Endothelial cell of umbilical vein (primary cell): Measurements from ENCODE around the gene MSL1. TPM values are rescaled to one million over a fixed set of nuclear protein-coding genes. Genes with fewer than 3 reads are reported as not detected.
A peak's percentile ranks its signal among the peaks of the same experiment; 100 is the strongest.

Experiments
- BruUV-seq: library from RNA; stranded (reverse); fragments of 400-500 nt; replicated peaks from 2 replicates; lab custom pipeline; 2021; lab: Mats Ljungman, UMichigan
- CTCF ChIA-PET: fragments of 300-600, 350-600 bp; sonication (Branson Sonifier 250); formaldehyde crosslinking; loops from one replicate; lab custom pipeline; 2021; ENCODE audit warnings: antibody characterized with exemption, inconsistent platforms; lab: Charles Lee
- POLR2A ChIA-PET: fragments of 300-600, 350-600 bp; sonication (Branson Sonifier 250); formaldehyde crosslinking; loops from one replicate; lab custom pipeline; 2021; ENCODE audit warnings: antibody characterized with exemption, inconsistent platforms; lab: Charles Lee
- DNase-seq: peaks from one replicate; pipeline ENCODE4 v3.0.0-alpha.2; 2011; ENCODE audit warnings: low read depth, low spot score
- FAIRE-seq: peaks from 2 replicates; lab custom pipeline; 2011; peaks lifted over from hg19 to GRCh38; lab: Jason Lieb, UNC
- H2AFZ ChIP-seq: 2 replicates; pipeline ENCODE4 v1.6.0; 2012; ENCODE audit warnings: low read depth, low read length, control low read depth, inconsistent platforms
- H3K27ac ChIP-seq: 2 replicates; pipeline ENCODE4 v1.5.1; 2011; ENCODE audit warnings: low read depth, mild to moderate bottlenecking, control low read depth, low read length, moderate library complexity; ENCODE audit not compliant: insufficient read depth
- H3K27me3 ChIP-seq, 2 experiments: 2 replicates each; pipeline versions ENCODE4 v1.6.0 to v1.6.1; 2011; ENCODE audit warnings: low read length in 2 of 2, mixed read lengths in 1 of 2; ENCODE audit not compliant: control insufficient read depth in 2 of 2, insufficient read depth in 2 of 2
- H3K36me3 ChIP-seq, 2 experiments: 2 replicates in 1 of 2; 3 replicates in 1 of 2; pipeline ENCODE4 v1.5.1; 2011; ENCODE audit warnings: low read length in 2 of 2, mild to moderate bottlenecking in 1 of 2, moderate library complexity in 1 of 2; ENCODE audit not compliant: control insufficient read depth in 2 of 2, insufficient read depth in 2 of 2; ENCODE audit errors: extremely low read depth in 1 of 2
- H3K4me1 ChIP-seq: 3 replicates; pipeline ENCODE4 v1.5.1; 2011; ENCODE audit warnings: mild to moderate bottlenecking, low read length; ENCODE audit not compliant: control insufficient read depth, insufficient read depth; ENCODE audit errors: extremely low read depth
- H3K4me2 ChIP-seq: 2 replicates; pipeline ENCODE4 v1.6.1; 2011; ENCODE audit warnings: low read length, control low read depth, mixed read lengths; ENCODE audit not compliant: insufficient read depth
- H3K4me3 ChIP-seq, 3 experiments: fragments of 200-600 bp in 1 of 3; sonication (generic), shearing (Covaris generic) in 1 of 3; replicated peaks in 1 of 3; 2 replicates each; pipeline ENCODE4 v1.5.1; 2011 to 2016; ENCODE audit warnings: control low read depth in 3 of 3, low read length in 3 of 3, mild to moderate bottlenecking in 2 of 3, inconsistent platforms in 1 of 3, low read depth in 1 of 3, moderate library complexity in 1 of 3; ENCODE audit not compliant: insufficient read depth in 1 of 3
- H3K79me2 ChIP-seq: 2 replicates; pipeline ENCODE4 v1.6.0; 2012; ENCODE audit warnings: low read length, inconsistent platforms; ENCODE audit not compliant: control insufficient read depth, insufficient read depth
- H3K9ac ChIP-seq: replicated peaks from 2 replicates; pipeline ENCODE3; 2011; ENCODE audit warnings: low read length, control low read depth; ENCODE audit not compliant: insufficient read depth; ENCODE audit errors: extremely low read depth
- H3K9me1 ChIP-seq: replicated peaks from 3 replicates; pipeline ENCODE4 v1.6.0; 2011; ENCODE audit warnings: mild to moderate bottlenecking, low read length; ENCODE audit not compliant: control insufficient read depth, insufficient read depth; ENCODE audit errors: extremely low read depth
- H3K9me3 ChIP-seq: replicated peaks from 2 replicates; pipeline ENCODE4 v1.5.1; 2012; ENCODE audit warnings: low read length, inconsistent platforms; ENCODE audit not compliant: control insufficient read depth, insufficient read depth
- H4K20me1 ChIP-seq: replicated peaks from 2 replicates; pipeline ENCODE3; 2011; ENCODE audit warnings: mild to moderate bottlenecking, low read length; ENCODE audit not compliant: control insufficient read depth, insufficient read depth; ENCODE audit errors: extremely low read depth
- CTCF ChIP-seq, 2 donors: IDR thresholded peaks; 1 replicate in 1 of 2; 2 replicates in 1 of 2; pipeline ENCODE4 v1.5.1; 2011; ENCODE audit warnings: low read length in 2 of 2, mild to moderate bottlenecking in 2 of 2, moderate library complexity in 2 of 2, control low read depth in 1 of 2, inconsistent platforms in 1 of 2, low read depth in 1 of 2; ENCODE audit not compliant: insufficient read depth in 1 of 2; ENCODE audit errors: extremely low read depth in 1 of 2
- EZH2 ChIP-seq: IDR thresholded peaks from 2 replicates; pipeline ENCODE4 v1.6.1; 2012; ENCODE audit warnings: borderline replicate concordance, low read depth, mild to moderate bottlenecking, moderate library complexity, low read length, inconsistent platforms; ENCODE audit not compliant: severe bottlenecking
- FOS ChIP-seq: IDR thresholded peaks from 2 replicates; pipeline ENCODE4 v1.6.1; 2011; ENCODE audit warnings: mild to moderate bottlenecking, low read length, moderate library complexity, borderline replicate concordance; ENCODE audit not compliant: insufficient read depth
- GATA2 ChIP-seq: IDR thresholded peaks from 2 replicates; pipeline ENCODE4 v1.7.0; 2011; ENCODE audit warnings: low read depth, mild to moderate bottlenecking, moderate library complexity, mixed read lengths, low read length; ENCODE audit not compliant: insufficient read length, insufficient read depth
- JUN ChIP-seq: IDR thresholded peaks from 2 replicates; pipeline ENCODE4 v1.6.1; 2011; ENCODE audit warnings: borderline replicate concordance, low read depth; ENCODE audit not compliant: insufficient read length, insufficient read depth
- MAX ChIP-seq: IDR thresholded peaks from 2 replicates; pipeline ENCODE4 v1.6.1; 2011; ENCODE audit not compliant: insufficient read depth, insufficient read length
- MYC ChIP-seq: IDR thresholded peaks from one replicate; pipeline ENCODE4 v1.6.1; 2011; ENCODE audit warnings: mild to moderate bottlenecking, low read depth, low read length
- POLR2A ChIP-seq: IDR thresholded peaks from 2 replicates; pipeline ENCODE4 v1.6.1; 2012; ENCODE audit warnings: low read depth, mild to moderate bottlenecking, control low read depth, low read length
- POLR2AphosphoS5 ChIP-seq: IDR thresholded peaks from 2 replicates; pipeline ENCODE4 v1.6.1; 2012; ENCODE audit warnings: low read depth, mild to moderate bottlenecking, control low read depth, low read length, moderate library complexity; ENCODE audit not compliant: insufficient read depth
- dilution Hi-C: fragments of 300-500 bp; cut with MboI; formaldehyde crosslinking; loops from one replicate; pipeline ENCODE4 v1.15.0; 2019; ENCODE audit warnings: low sequenced_read_pairs; ENCODE audit not compliant: extremely low pct_ligation_motif_present
- intact Hi-C: fragments of 100-400 bp; cut with micrococcal nuclease; formaldehyde crosslinking; loops from one replicate; pipeline ENCODE4 v1.10.0; 2022
- polyA plus RNA-seq, 4 experiments: library from polyadenylated mRNA; depleted of rRNA in 3 of 4; stranded (reverse) in 3 of 4; unstranded in 1 of 4; fragments of >200 nt; gene quantifications; 2 replicates each; pipeline versions ENCODE4 v1.2.1 to v1.2.3, GENCODE V29; 2011 to 2012; ENCODE audit warnings: missing spikeins in 1 of 4
- total RNA-seq: library from RNA; stranded (reverse); gene quantifications from 2 replicates; pipeline ENCODE4 v1.2.3, GENCODE V29; 2021

Gene MSL1
- total and polyA plus RNA-seq, 2 donors (not counting 3 experiments of a cell fraction or from before 2014, with no cell fraction given) = 30.9 to 95.0 TPM

DNA sequence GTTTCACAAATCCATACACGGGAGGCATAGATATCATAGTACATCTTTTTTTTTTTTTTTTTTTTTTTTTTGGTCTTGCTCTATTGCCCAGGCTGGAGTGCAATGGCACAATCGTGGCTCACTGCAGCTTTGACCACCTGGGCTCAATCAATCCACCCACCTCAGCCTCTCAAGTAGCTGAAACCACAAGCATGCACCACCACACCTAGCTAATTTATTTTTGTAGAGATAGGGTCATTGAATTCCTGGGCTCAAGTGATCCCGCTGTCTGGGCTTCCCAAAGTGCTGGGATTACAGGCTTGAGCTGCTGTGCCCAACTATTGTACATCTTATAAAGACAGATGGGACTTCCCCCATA is 52.0 kb downstream of the MSL1 start:
- no peaks in the 10 kb centered on the region for H3K9me1 ChIP-seq
- dilution Hi-C loops = no loop called here
- no peaks in the 10 kb centered on the region for H4K20me1 ChIP-seq
- intact Hi-C loops = no loop called here
- DNase-seq (no peak), FAIRE-seq (peak; percentile 35)
- H3K9ac ChIP-seq = no peak overlapping the region
- POLR2A ChIA-PET = interaction anchor here (0.7 kb wide), 1 partner anchor 33 kb away, joined by 7 read pairs; the partner anchor contains the start of gene CASC3
- H3K27me3 ChIP-seq = no peaks in the 10 kb centered on the region
- H3K4me2 ChIP-seq = no peak overlapping the region
- no peak for TF ChIP-seq GATA2
- no peak for TF ChIP-seq MAX
- no peak for TF ChIP-seq EZH2
- no peak for TF ChIP-seq CTCF (IDR thresholded peaks at IDR 0.05; ENCODE audit: extremely low read depth in 1 of 2, insufficient read depth in 1 of 2, low read depth in 1 of 2, low read length in 2 of 2)
- TF ChIP-seq POLR2A = no peak
- no peak overlapping the region for H3K4me3 ChIP-seq
- H3K9me3 ChIP-seq = no peaks in the 10 kb centered on the region
- CTCF ChIA-PET = interaction anchor here (0.9 kb wide), 1 partner anchor 9 kb away, joined by 3 read pairs; no protein-coding TSS in a partner anchor
- no peaks in the 10 kb centered on the region for H3K79me2 ChIP-seq
- no peak overlapping the region for H2AFZ ChIP-seq
- BruUV-seq = no TSS peak
- H3K4me1 ChIP-seq = peaks cover 3% of the 10 kb centered on the region
- peaks cover 22 to 27% of the 10 kb centered on the region in 2 experiments for H3K36me3 ChIP-seq
- no peak overlapping the region for H3K27ac ChIP-seq

DNA sequence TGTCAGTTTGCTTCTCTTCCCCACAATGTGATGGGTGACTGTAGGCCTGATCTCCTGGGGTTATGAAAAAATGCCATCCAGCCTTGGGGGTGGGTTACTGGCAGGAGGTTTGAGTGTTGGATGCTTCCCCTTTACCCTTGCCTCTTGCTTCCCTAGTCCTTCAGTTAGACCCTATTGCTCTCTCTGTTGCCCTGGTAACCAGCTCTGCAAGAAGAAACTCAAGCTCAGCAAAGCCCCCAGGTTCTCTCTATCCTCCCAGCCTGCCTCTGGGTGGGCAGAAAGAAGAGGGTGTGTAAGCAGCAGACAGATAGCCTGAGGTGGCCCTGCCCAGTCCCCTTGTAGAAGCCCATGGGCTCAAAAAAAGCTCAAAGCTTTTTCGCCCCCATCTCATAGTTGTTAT is 52.7 kb downstream of the MSL1 start:
- dilution Hi-C loops (no loop called here), intact Hi-C loops (no loop called here)
- TF ChIP-seq FOS (no peak), EZH2 (no peak), MAX (no peak), CTCF (IDR thresholded peaks at IDR 0.05; ENCODE audit: extremely low read depth in 1 of 2, insufficient read depth in 1 of 2, low read depth in 1 of 2, low read length in 2 of 2) (no peak), MYC (no peak), GATA2 (no peak), POLR2A (no peak), JUN (no peak), POLR2AphosphoS5 (no peak)
- ChIA-PET CTCF (interaction anchor here (0.9 to 1.4 kb wide), 3 partner anchors 10 to 63 kb away, joined by 3 to 4 read pairs (median 4); no protein-coding TSS in a partner anchor), POLR2A (no interaction called here)
- no peak for DNase-seq
- H3K4me3 ChIP-seq = no peak overlapping the region
- H3K9ac ChIP-seq = no peak overlapping the region
- H3K36me3 ChIP-seq = peaks cover 16 to 27% of the 10 kb centered on the region in 2 experiments
- no peaks in the 10 kb centered on the region for H4K20me1 ChIP-seq
- FAIRE-seq = no peak
- H3K9me1 ChIP-seq = no peaks in the 10 kb centered on the region
- no peak overlapping the region for H2AFZ ChIP-seq
- H3K79me2 ChIP-seq = no peaks in the 10 kb centered on the region
- H3K27me3 ChIP-seq = no peaks in the 10 kb centered on the region
- H3K4me1 ChIP-seq = peaks cover 3% of the 10 kb centered on the region
- H3K4me2 ChIP-seq = no peak overlapping the region
- H3K9me3 ChIP-seq = no peaks in the 10 kb centered on the region
- no TSS peak for BruUV-seq
- no peak overlapping the region for H3K27ac ChIP-seq
